Choroid plexus epithelial cell (primary cell): ENCODE measurements around the gene LGALS13.

Experiments
- DNase-seq: peaks from one replicate; pipeline ENCODE4 v3.0.0-alpha.2; 2010; ENCODE audit warnings: low read depth
- H3K4me3 ChIP-seq: 2 replicates; pipeline ENCODE4 v1.5.1; 2011; ENCODE audit warnings: low read depth, mild to moderate bottlenecking, control low read depth, low read length, moderate library complexity
- CTCF ChIP-seq: conservative IDR thresholded peaks from 2 replicates; pipeline ENCODE4 v1.5.1; 2011; ENCODE audit warnings: low read depth, mild to moderate bottlenecking, control low read depth, inconsistent platforms, low read length, moderate library complexity

The LGALS13 gene

DNA sequence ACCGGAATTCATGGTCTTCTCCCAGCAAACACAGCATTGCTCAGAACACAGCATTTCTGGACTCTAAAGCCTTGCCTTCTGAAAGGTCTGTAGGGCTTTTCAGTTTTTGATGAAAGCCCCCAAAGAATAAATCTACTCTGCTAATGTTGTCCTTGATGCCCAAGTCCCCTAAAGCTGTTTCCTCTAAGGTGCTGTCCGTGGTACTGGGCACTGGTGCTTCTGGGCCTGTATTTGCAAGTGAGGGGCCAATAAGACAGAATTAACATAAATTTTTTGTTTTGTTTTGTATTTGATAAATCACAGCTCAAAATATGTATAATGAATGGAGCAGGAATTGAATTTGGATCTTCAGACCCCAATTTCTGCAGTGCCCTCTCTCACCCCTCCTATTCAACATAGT lies 12.1 kb upstream of the LGALS13 start:
- H3K4me3 ChIP-seq = no peak overlapping the region
- no peak for TF ChIP-seq CTCF
- peak; percentile 18 for DNase-seq

GRCh38 chr19:39592381-39592780 lies 9.9 kb upstream of the LGALS13 start:
- TF ChIP-seq CTCF = no peak
- DNase-seq = no peak
- no peak overlapping the region for H3K4me3 ChIP-seq

DNA sequence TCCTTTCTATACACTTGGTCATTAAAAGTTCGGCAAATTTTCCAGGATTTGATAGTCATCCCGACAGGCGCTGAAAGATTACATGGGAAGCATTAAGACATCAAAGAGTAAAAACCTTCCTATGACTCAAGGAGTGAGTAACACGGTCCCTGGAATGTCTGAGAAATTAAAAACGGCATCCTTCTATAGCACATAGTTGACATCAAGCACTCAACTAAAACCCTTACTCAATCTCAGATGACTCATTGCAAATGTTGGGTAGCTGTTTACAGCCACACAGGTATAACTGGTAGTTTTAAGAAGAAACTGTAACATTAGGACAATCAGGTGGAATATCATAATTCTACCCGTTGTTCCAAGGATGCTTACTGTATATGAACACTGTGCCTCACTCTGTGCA lies 6.4 kb upstream of the LGALS13 start:
- H3K4me3 ChIP-seq = no peak overlapping the region
- TF ChIP-seq CTCF = no peak
- DNase-seq = no peak

DNA sequence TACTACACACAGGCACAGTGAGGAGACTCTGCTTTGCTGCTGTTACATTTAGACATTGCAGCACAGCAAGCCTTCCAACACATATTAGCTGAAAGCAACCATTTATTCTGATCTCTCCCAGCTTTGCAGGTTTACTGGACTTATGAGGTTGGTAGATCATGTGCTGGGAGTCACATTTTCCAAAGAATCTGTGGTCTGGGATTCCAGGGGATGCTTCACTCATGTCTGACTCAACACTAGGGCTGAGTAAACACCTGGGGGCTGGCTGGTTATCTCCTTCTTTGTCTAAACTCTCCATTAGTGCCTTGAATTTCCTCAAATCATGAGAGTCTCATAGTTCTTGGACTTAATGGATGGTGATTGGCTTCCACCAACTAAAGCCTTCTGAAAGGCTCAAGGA lies 5.4 kb upstream of the LGALS13 start:
- no peak for TF ChIP-seq CTCF
- DNase-seq = no peak
- H3K4me3 ChIP-seq = no peak overlapping the region

DNA sequence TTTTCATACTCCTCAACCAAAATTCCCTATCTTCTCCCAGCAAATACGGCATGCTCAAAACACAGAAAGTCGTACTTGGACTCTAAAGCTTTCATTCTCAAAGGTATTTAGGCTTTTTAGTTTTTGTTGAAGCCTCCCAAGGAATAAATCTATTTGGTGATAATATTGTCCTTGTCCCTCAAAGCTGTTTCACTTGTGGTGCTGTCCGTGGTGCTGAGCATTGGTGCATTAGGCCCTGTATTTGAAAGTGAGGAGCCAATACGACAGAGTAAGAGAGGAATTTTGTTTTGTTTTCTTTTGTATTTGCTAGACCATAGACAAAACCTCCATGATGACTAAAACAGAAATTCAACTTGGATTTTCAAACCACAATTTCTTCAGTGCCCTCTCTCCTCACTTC lies 3.2 kb upstream of the LGALS13 start:
- DNase-seq = peak; percentile 41
- TF ChIP-seq CTCF = no peak
- H3K4me3 ChIP-seq = no peak overlapping the region

- no peak for TF ChIP-seq CTCF
- no peak overlapping the region for H3K4me3 ChIP-seq
- no peak for DNase-seq
Observed at GRCh38 chr19:39603825-39604224, 1.5 kb downstream of the LGALS13 start.

GRCh38 chr19:39607021-39607420 lies 4.7 kb downstream of the LGALS13 start:
- no peak for TF ChIP-seq CTCF
- DNase-seq = no peak

More at GRCh38 chr19:39607021-39607420, 4.7 kb downstream of the LGALS13 start:
- no peak overlapping the region for H3K4me3 ChIP-seq
